K562 (cell line): ENCODE results near the gene AQP5. TPM values are rescaled to one million over a fixed set of nuclear protein-coding genes. Genes with fewer than 3 reads are reported as not detected.

ENCODE experiments used
- CHD2 ChIP-seq: IDR thresholded peaks from 2 replicates; pipeline ENCODE4 v1.6.1; 2011; ENCODE audit warnings: low read depth, low read length
- CHD4 ChIP-seq: fragments of 200-600 bp; sonication (generic); IDR thresholded peaks from 3 replicates; pipeline ENCODE4 v1.6.1; 2012; ENCODE audit warnings: low read depth, mild to moderate bottlenecking, mixed read lengths, low read length, inconsistent platforms; ENCODE audit not compliant: insufficient read depth, insufficient replicate concordance, poor library complexity, severe bottlenecking
- ESRRA ChIP-seq: fragments of 450-650 bp; IDR thresholded peaks from 2 replicates; pipeline ENCODE4 v1.6.1; 2014; ENCODE audit warnings: low read depth, mild to moderate bottlenecking, moderate library complexity, borderline replicate concordance
- FOXJ2 ChIP-seq: fragments of 200-800 bp; sonication (Bioruptor generic); IDR thresholded peaks from 2 replicates; pipeline ENCODE4 v1.6.1; 2016; ENCODE audit warnings: missing genetic modification characterization, missing compliant biosample characterization
- ILF3 ChIP-seq: fragments of 450-650 bp; IDR thresholded peaks from 2 replicates; pipeline ENCODE4 v1.6.1; 2018; ENCODE audit warnings: antibody characterized with exemption, mild to moderate bottlenecking, moderate library complexity, borderline replicate concordance
- LEF1 ChIP-seq: fragments of 450-650 bp; IDR thresholded peaks from 2 replicates; pipeline ENCODE4 v1.6.1; 2016; ENCODE audit warnings: mild to moderate bottlenecking
- MGA ChIP-seq: fragments of 450-650 bp; IDR thresholded peaks from 2 replicates; pipeline ENCODE4 v1.6.1; 2016; ENCODE audit warnings: mild to moderate bottlenecking, moderate library complexity
- PML ChIP-seq: IDR thresholded peaks from 2 replicates; pipeline ENCODE4 v1.6.1; 2012; ENCODE audit warnings: low read length, inconsistent platforms
- RBM39 ChIP-seq: fragments of 200-400 bp; formaldehyde crosslinking; optimal IDR thresholded peaks from 2 replicates; pipeline ENCODE3; 2018; ENCODE audit warnings: low read depth, low read length
- RNF2 ChIP-seq: sonication (generic); IDR thresholded peaks from 2 replicates; pipeline ENCODE4 v1.6.1; 2016
- SRSF3 ChIP-seq: fragments of 200-400 bp; formaldehyde crosslinking; IDR thresholded peaks from 2 replicates; pipeline ENCODE4 v1.6.1; 2016; ENCODE audit warnings: mild to moderate bottlenecking, low read length, moderate library complexity; ENCODE audit not compliant: insufficient read depth
- ZNF133 ChIP-seq: fragments of 250-450 bp; sonication (Bioruptor Pico); IDR thresholded peaks from 2 replicates; pipeline ENCODE4 v1.4.0; 2020; ENCODE audit warnings: mild to moderate bottlenecking
- polyA plus RNA-seq, 8 experiments: library from polyadenylated mRNA; depleted of rRNA in 4 of 8; stranded (reverse) in 5 of 8; unstranded in 3 of 8; fragments of >200 nt; fragmentation: Nextera tagmentation in 2 of 8; fragmentation: Illumina TruSeq in 1 of 8; extraction: Ambion mirVana in 2 of 8; extraction: Trizol in 1 of 8; gene quantifications; 2 replicates each; pipeline versions ENCODE4 v1.2.1 to v1.2.3, GENCODE V29; 2011 to 2014; ENCODE audit warnings: inconsistent platforms in 1 of 8, missing spikeins in 1 of 8
- total RNA-seq, 7 experiments: library from RNA; depleted of rRNA in 6 of 7; stranded (reverse); fragments of >200 nt in 6 of 7; fragmentation: Illumina TruSeq in 2 of 7; extraction: Trizol in 2 of 7; gene quantifications; 2 replicates each; pipeline versions ENCODE4 v1.2.1 to v1.2.3, GENCODE V29; 2011 to 2021; ENCODE audit warnings: low replicate concordance in 1 of 7

Gene AQP5
- total and polyA plus RNA-seq, 9 of the 15 experiments (the other 6 are each of a cell fraction or from before 2014, with no cell fraction given) = not detected

GRCh38 chr12:49974231-49974675, 12.6 kb downstream of the AQP5 start (continued):
- TF ChIP-seq FOXJ2 (no peak), ILF3 (no peak), CHD2 (no peak), ZNF133 (CRISPR knock-in tag) (no peak), PML (no peak), SRSF3 (no peak), ESRRA (peak; percentile 14; the same call in 1 of the 2 replicates), RBM39 (no peak), RNF2 (no peak), MGA (no peak), LEF1 (no peak), CHD4 (no peak)
